GM13976 (cell line): ENCODE data around the gene GAL3ST1.

Source experiments
- DNase-seq: peaks from one replicate; pipeline ENCODE4 v3.0.0; 2012; ENCODE audit warnings: low spot score
- in situ Hi-C: fragments of 300-500 bp; cut with MboI; formaldehyde crosslinking; loops from one replicate; pipeline ENCODE4 v1.12.0; 2022; ENCODE audit warnings: low sequenced_read_pairs, mixed read lengths, inconsistent platforms; ENCODE audit not compliant: unreplicated experiment
- TF ChIP-seq, protein P1 (sequence below): IDR thresholded peaks from 2 replicates; pipeline ENCODE4 v1.5.1; 2012; ENCODE audit warnings: borderline replicate concordance, mild to moderate bottlenecking; ENCODE audit not compliant: insufficient read depth; ENCODE audit errors: extremely low read depth, missing control alignments, control extremely low read depth

The GAL3ST1 gene

GRCh38 chr22:30511911-30512310 is 62.6 kb downstream of the GAL3ST1 start:
- TF ChIP-seq, protein P1, sequence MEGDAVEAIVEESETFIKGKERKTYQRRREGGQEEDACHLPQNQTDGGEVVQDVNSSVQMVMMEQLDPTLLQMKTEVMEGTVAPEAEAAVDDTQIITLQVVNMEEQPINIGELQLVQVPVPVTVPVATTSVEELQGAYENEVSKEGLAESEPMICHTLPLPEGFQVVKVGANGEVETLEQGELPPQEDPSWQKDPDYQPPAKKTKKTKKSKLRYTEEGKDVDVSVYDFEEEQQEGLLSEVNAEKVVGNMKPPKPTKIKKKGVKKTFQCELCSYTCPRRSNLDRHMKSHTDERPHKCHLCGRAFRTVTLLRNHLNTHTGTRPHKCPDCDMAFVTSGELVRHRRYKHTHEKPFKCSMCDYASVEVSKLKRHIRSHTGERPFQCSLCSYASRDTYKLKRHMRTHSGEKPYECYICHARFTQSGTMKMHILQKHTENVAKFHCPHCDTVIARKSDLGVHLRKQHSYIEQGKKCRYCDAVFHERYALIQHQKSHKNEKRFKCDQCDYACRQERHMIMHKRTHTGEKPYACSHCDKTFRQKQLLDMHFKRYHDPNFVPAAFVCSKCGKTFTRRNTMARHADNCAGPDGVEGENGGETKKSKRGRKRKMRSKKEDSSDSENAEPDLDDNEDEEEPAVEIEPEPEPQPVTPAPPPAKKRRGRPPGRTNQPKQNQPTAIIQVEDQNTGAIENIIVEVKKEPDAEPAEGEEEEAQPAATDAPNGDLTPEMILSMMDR: no peak
- in situ Hi-C loops: no loop called here
- DNase-seq: no peak

DNA sequence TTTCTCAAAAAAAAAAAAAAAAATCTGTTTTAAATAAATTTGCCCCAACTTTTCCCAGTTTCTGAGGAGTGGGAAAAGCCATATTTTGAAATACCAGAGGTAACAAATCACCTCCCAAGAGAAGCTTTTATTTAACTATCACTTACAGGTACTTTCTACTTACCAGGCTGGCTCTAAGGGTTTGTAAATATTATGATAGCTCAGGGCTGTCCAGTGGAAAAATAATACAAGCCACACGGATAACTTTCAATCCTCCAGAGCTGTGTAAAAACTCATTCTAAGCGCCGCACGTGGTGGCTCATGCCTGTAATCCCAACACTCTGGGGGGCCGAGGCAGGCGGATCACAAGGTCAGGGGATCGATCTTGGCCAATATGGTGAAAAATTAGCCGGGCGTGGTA is 63.4 kb downstream of the GAL3ST1 start:
- DNase-seq: no peak
- TF ChIP-seq, protein P1: no peak
- in situ Hi-C loops: no loop called here

- TF ChIP-seq, protein P1: no peak
- DNase-seq: no peak
- in situ Hi-C loops: no loop called here
These were observed 66.2 kb downstream of the GAL3ST1 start for GRCh38 chr22:30508216-30508615.

- TF ChIP-seq, protein P1: no peak
- DNase-seq: no peak
- in situ Hi-C loops: no loop called here
These were observed 66.8 kb downstream of the GAL3ST1 start for GRCh38 chr22:30507670-30508069.

DNA sequence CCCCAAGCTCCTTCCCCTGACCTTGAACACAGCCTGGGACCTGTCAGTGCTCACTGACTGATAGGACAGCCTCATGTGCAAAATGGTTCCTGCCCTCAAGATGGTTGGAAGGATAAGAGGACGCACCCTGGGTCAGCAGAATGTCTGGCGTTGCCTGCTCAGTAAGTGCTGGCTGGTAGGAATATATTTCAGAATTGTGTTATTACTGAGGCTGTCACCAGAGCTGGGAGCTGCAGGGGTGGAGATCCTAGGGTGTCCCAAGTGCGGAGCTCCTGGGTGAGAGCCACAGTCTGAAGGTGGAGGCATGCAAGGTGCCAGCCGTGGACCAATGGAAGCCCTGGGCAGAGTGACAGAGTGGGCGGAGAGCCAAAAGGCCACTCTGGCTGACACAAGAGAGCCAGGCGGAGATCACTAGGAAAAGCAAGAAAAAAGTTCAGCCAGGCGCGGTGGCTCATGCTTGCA is 67.9 kb downstream of the GAL3ST1 start:
- no peak for DNase-seq
- in situ Hi-C loops: no loop called here
- TF ChIP-seq, protein P1: no peak
